Upper lobe of left lung (tissue), 6 donors: ENCODE results near the gene DLL3. TPM values are rescaled to one million over a fixed set of nuclear protein-coding genes. Genes with fewer than 3 reads are reported as not detected.
"Not testable (repeated sequence)": the region's sequence is repeated elsewhere in the genome, so short reads cannot be mapped to it uniquely, and the experiment has no call there.

Experiments
- ATAC-seq, 2 donors: fragments of 200-7000 bp; cut with Tn5 transposase; one replicate each; pipeline ENCODE4 v1.9.1; 2022; ENCODE audit warnings: mild to moderate bottlenecking in 2 of 2, moderate library complexity in 2 of 2; ENCODE audit not compliant: low FRiP score in 2 of 2
- DNase-seq, 2 donors: peaks; one replicate each; pipeline ENCODE4 v3.0.0-alpha.2; 2019 to 2020
- H3K27ac ChIP-seq, 4 donors: fragments of 200-600 bp; sonication (generic); one replicate each; pipeline ENCODE4 v1.5.1; 2016 to 2019
- H3K27me3 ChIP-seq, 4 donors: fragments of 200-600 bp; sonication (generic); one replicate each; pipeline ENCODE4 v1.5.1; 2017 to 2019
- H3K36me3 ChIP-seq, 4 donors: fragments of 200-600 bp; sonication (generic); one replicate each; pipeline ENCODE4 v1.5.1; 2016 to 2019
- H3K4me1 ChIP-seq, 4 donors: fragments of 200-600 bp; sonication (generic); one replicate each; pipeline ENCODE4 v1.5.1; 2018 to 2019
- H3K4me3 ChIP-seq, 4 donors: fragments of 200-600 bp; sonication (generic); one replicate each; pipeline ENCODE4 v1.5.1; 2017 to 2019; ENCODE audit warnings: mild to moderate bottlenecking in 2 of 4, moderate library complexity in 1 of 4
- H3K9me3 ChIP-seq, 4 donors: fragments of 200-600 bp; sonication (generic); one replicate each; pipeline ENCODE4 v1.5.1; 2018 to 2019
- EP300 ChIP-seq, 4 donors: sonication (generic); formaldehyde crosslinking; IDR thresholded peaks; one replicate each; pipeline ENCODE4 v1.5.1; 2017; ENCODE audit warnings: antibody characterized with exemption in 4 of 4, control low read depth in 2 of 4
- POLR2A ChIP-seq, 4 donors: fragments of 450-650 bp; IDR thresholded peaks; one replicate each; pipeline ENCODE4 v1.5.1; 2016 to 2017; ENCODE audit warnings: antibody characterized with exemption in 4 of 4, mild to moderate bottlenecking in 2 of 4
- POLR2AphosphoS5 ChIP-seq, 2 donors: sonication (generic); formaldehyde crosslinking; IDR thresholded peaks; one replicate each; pipeline ENCODE4 v1.5.1; 2017; ENCODE audit warnings: antibody characterized with exemption in 2 of 2
- WGBS, 2 donors: methylation state at CpG; one replicate each; pipeline ENCODE4 v1.1.5; 2017 to 2018; 5-methylcytosine and 5-hydroxymethylcytosine counted together
- total RNA-seq, 6 donors: library from RNA; depleted of rRNA in 4 of 6; stranded (reverse); fragments of >200 nt in 4 of 6; gene quantifications; one replicate each; pipeline versions ENCODE4 v1.1.0 to v1.2.1, GENCODE V29; 2016 to 2021
- TF ChIP-seq, protein P1 (sequence below), 6 experiments: fragments of 450-650 bp in 4 of 6; fragments of 200-600 bp in 2 of 6; sonication (generic) in 2 of 6; IDR thresholded peaks; one replicate each; pipeline ENCODE4 v1.5.1; 2016 to 2019; ENCODE audit warnings: antibody characterized with exemption in 6 of 6
- donor health status: DM: no; HTN: no; CAD: no; lungs with moderate emphysema.
- donor health status: DM: no; HTN: yes; CAD: no; lungs with severe emphysema.

DLL3 gene, protein sequence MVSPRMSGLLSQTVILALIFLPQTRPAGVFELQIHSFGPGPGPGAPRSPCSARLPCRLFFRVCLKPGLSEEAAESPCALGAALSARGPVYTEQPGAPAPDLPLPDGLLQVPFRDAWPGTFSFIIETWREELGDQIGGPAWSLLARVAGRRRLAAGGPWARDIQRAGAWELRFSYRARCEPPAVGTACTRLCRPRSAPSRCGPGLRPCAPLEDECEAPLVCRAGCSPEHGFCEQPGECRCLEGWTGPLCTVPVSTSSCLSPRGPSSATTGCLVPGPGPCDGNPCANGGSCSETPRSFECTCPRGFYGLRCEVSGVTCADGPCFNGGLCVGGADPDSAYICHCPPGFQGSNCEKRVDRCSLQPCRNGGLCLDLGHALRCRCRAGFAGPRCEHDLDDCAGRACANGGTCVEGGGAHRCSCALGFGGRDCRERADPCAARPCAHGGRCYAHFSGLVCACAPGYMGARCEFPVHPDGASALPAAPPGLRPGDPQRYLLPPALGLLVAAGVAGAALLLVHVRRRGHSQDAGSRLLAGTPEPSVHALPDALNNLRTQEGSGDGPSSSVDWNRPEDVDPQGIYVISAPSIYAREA
- not detected for total RNA-seq

DNA sequence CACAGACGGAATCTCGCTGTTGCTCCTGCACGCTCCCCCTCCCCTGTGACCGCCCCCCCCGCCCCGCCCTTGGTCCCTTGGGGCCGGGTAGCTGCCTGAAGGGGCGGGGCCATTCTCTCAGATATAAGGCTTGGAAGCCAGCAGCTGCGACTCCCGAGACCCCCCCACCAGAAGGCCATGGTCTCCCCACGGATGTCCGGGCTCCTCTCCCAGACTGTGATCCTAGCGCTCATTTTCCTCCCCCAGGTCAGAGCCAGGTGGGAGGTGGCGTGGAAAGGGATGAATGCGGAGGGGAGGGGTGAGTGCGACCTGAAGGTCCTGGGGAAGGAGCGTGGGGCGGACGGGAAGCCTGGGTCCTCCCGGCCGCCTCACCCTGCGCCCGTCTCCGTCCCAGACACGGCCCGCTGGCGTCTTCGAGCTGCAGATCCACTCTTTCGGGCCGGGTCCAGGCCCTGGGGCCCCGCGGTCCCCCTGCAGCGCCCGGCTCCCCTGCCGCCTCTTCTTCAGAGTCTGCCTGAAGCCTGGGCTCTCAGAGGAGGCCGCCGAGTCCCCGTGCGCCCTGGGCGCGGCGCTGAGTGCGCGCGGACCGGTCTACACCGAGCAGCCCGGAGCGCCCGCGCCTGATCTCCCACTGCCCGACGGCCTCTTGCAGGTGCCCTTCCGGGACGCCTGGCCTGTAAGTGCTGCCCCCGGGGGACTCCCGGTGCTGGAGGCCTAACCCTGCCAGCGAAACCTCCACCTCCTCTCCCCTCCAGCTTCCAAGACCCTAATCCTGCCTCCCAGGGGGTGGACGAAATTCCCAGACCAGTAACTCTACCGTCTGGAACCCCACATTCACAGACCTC, at the start of gene DLL3:
DLL3 (plus strand) TSS at position 150 of the 845 bp plus-strand sequence; CDS start at position 178, 28 bp downstream.
- TF ChIP-seq EP300 (IDR thresholded peaks at IDR 0.05) (no peak), POLR2A (IDR thresholded peaks at IDR 0.05) (no peak), POLR2AphosphoS5 (IDR thresholded peaks at IDR 0.05) (no peak)
- TF ChIP-seq, protein P1, sequence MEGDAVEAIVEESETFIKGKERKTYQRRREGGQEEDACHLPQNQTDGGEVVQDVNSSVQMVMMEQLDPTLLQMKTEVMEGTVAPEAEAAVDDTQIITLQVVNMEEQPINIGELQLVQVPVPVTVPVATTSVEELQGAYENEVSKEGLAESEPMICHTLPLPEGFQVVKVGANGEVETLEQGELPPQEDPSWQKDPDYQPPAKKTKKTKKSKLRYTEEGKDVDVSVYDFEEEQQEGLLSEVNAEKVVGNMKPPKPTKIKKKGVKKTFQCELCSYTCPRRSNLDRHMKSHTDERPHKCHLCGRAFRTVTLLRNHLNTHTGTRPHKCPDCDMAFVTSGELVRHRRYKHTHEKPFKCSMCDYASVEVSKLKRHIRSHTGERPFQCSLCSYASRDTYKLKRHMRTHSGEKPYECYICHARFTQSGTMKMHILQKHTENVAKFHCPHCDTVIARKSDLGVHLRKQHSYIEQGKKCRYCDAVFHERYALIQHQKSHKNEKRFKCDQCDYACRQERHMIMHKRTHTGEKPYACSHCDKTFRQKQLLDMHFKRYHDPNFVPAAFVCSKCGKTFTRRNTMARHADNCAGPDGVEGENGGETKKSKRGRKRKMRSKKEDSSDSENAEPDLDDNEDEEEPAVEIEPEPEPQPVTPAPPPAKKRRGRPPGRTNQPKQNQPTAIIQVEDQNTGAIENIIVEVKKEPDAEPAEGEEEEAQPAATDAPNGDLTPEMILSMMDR (IDR thresholded peaks at IDR 0.05), result no peak
- Histone ChIP-seq H3K36me3 (no peaks in the 10 kb centered on the region), H3K9me3 (no peaks in the 10 kb centered on the region), H3K27me3 (peaks cover 0 to 29% (median 19%) of the 10 kb centered on the region in 4 donors), H3K4me1 (peaks cover 14 to 27% (median 24%) of the 10 kb centered on the region in 4 donors), H3K27ac (no peak within 1 kb of the TSS), H3K4me3 (no peak within 1 kb of the TSS)
- 3 to 6% methylated on average over 22 to 24 of the region's 60 CpGs for WGBS, 2 donors
- ATAC-seq (no peak), DNase-seq (peak in 1 of 2 donors; percentile 85)

DNA sequence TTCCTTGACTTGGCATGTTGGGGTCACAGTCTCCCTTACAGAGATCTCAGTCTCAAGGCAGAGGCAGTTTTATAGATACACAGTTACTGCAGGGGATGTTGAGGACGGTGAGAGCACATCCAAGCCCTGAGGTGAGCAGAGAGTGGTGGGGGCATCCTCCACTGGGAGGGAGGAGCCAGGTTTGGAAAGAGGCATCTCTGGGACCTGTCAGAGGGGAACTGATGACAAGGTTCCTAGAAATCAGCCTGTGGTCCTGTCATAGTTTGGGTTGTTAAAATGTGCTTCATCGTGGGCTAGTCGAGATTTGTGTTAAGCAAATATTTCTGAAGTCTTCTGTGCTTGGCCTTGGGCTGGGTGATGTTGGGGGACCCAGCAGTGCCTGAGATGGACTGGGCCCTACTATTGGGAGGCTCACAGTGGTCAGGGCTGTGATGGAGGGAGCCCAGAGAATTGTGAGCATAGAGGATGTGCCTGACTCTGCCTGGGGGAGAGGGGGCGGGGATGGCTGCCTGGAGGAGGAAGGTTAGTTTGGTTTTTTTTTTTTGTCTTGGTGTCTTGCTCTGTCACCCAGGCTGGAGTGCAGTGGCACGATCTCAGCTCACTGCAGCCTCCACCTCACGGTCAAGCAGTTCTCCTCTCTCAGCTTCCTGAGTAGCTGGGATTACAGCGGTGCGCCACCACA, 49.5 kb upstream of the DLL3 start:
- TF ChIP-seq EP300 (IDR thresholded peaks at IDR 0.05) (no peak), POLR2AphosphoS5 (IDR thresholded peaks at IDR 0.05) (no peak), POLR2A (IDR thresholded peaks at IDR 0.05) (no peak)
- TF ChIP-seq, protein P1 (IDR thresholded peaks at IDR 0.05), result no peak
- DNase-seq, result no peak
- H3K9me3 ChIP-seq, result no peaks in the 10 kb centered on the region
- H3K4me3 ChIP-seq, result no peak overlapping the region
- no peak overlapping the region for H3K27ac ChIP-seq
- WGBS, 2 donors, result 71 to 80% methylated on average over 8 of the region's 8 CpGs
- H3K36me3 ChIP-seq, result peaks cover 5 to 47% (median 13%) of the 10 kb centered on the region in 4 donors
- peaks cover 34 to 56% (median 38%) of the 10 kb centered on the region in 4 donors for H3K4me1 ChIP-seq
- ATAC-seq, result no peak
- H3K27me3 ChIP-seq, result no peaks in the 10 kb centered on the region

DNA sequence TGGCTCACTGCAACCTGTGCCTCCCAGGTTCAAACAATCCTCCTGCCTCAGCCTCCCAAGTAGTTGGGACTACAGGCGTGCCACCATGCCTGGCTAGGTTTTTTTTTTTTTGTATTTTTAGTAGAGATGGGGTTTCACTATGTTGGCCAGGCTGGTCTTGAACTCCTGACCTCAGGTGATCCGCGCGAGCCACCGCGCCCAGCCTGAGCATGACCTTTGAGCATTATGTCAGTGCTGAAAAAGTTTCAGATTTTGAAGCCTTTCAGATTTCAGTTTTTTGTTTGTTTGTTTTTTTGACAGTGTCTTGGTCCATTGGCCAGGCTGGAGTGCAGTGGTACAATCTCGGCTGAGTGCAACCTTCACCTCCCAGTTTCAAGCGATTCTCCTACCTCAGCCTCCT, 47.5 kb upstream of the DLL3 start:
- Histone ChIP-seq H3K36me3 (peaks cover 9 to 65% (median 25%) of the 10 kb centered on the region in 4 donors), H3K4me1 (peaks cover 30 to 47% (median 32%) of the 10 kb centered on the region in 4 donors)
- not testable (repeated sequence) for H3K27me3 ChIP-seq, DNase-seq, H3K27ac ChIP-seq, ATAC-seq, H3K9me3 ChIP-seq, H3K4me3 ChIP-seq
- WGBS, 2 donors, result 95 to 97% methylated on average over 8 of the region's 8 CpGs

DNA sequence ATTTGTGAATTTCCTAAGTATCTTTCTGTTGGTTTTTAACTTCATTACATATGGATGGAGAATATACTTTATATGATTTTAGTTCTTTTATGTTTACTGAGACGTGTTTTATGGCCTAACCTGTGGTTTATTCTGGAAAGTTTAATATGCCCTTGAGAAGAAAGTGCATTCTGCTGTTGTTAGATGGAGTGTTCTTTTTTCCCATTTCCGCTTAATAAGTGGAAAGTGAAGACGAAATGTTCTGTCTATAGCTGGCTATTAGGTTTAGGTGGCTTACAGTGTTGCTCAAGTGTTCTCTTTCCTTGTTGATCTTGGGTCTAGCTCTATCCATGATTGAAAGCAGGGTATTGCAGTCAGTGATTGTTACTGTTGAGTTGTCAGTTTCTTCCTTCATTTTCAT, 35.3 kb upstream of the DLL3 start:
- H3K27me3 ChIP-seq, result no peaks in the 10 kb centered on the region
- peaks cover 40 to 95% (median 79%) of the 10 kb centered on the region in 4 donors for H3K36me3 ChIP-seq
- no peaks in the 10 kb centered on the region for H3K4me1 ChIP-seq
- H3K27ac ChIP-seq, result no peak overlapping the region
- 71 to 83% methylated on average over 3 of the region's 3 CpGs for WGBS, 2 donors
- no peak for DNase-seq
- TF ChIP-seq EP300 (IDR thresholded peaks at IDR 0.05) (no peak), POLR2AphosphoS5 (IDR thresholded peaks at IDR 0.05) (no peak), POLR2A (IDR thresholded peaks at IDR 0.05) (no peak)
- TF ChIP-seq, protein P1 (IDR thresholded peaks at IDR 0.05), result no peak
- ATAC-seq, result no peak
- no peak overlapping the region for H3K4me3 ChIP-seq
- no peaks in the 10 kb centered on the region for H3K9me3 ChIP-seq
